ENCODE data around the gene ITGB7. TPM values are rescaled to one million over a fixed set of nuclear protein-coding genes. Genes with fewer than 3 reads are reported as not detected.

ITGB7 gene
- total RNA-seq, 1 donor = 1.1 TPM

DNA sequence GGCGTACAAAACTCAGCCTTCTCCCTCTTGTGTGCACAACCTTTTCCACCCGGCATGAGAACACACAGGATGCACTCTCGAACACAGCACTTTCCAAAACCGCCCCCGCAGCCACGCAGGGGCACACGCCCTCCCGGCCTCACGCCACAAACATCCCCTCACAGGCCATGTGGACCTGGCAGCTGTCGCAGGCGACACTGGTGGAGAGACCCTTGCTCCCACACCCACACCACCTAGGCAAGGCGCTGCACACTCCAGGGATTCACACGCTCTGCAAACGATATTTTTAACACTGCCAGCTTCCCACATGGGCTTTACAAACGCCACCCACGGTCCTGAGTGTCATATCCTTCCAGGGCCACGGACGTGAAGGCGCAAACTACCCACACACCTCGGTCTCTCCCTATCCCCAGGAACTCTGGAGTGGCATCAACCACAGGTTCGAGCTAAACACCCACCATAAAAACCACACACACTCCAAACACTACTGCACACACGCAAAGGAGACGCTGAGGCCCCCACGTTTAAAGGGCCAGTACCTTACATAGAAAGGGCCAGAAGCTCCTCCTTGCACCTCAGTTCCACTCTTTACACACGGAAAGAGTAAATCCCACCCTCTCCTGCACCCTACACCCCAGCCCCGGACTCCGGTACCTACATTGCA lies 12.4 kb upstream of the ITGB7 start:
- Histone ChIP-seq H3K4me2 (ENCODE audit: insufficient read depth, low read length) (peak overlapping the region; percentile 99), H3K4me1 (ENCODE audit: insufficient read depth, low read length) (peaks cover 60% of the 10 kb centered on the region), H3K4me3 (ENCODE audit: insufficient read depth, low read length) (peak overlapping the region; percentile 89), H3K27ac (ENCODE audit: low read depth, low read length) (peak overlapping the region; percentile 93), H3K79me2 (ENCODE audit: insufficient read depth, low read length) (peaks cover 52% of the 10 kb centered on the region), H3K27me3 (ENCODE audit: insufficient read depth, low read length) (no peaks in the 10 kb centered on the region), H3K36me3 (ENCODE audit: insufficient read depth, low read length) (peaks cover 10% of the 10 kb centered on the region), H2AFZ (ENCODE audit: low read length) (peak overlapping the region; percentile 60), H4K20me1 (ENCODE audit: insufficient read depth, low read length) (peaks cover 1% of the 10 kb centered on the region), H3K9me3 (ENCODE audit: low read depth, low read length) (no peaks in the 10 kb centered on the region)
- TF ChIP-seq, protein P1, sequence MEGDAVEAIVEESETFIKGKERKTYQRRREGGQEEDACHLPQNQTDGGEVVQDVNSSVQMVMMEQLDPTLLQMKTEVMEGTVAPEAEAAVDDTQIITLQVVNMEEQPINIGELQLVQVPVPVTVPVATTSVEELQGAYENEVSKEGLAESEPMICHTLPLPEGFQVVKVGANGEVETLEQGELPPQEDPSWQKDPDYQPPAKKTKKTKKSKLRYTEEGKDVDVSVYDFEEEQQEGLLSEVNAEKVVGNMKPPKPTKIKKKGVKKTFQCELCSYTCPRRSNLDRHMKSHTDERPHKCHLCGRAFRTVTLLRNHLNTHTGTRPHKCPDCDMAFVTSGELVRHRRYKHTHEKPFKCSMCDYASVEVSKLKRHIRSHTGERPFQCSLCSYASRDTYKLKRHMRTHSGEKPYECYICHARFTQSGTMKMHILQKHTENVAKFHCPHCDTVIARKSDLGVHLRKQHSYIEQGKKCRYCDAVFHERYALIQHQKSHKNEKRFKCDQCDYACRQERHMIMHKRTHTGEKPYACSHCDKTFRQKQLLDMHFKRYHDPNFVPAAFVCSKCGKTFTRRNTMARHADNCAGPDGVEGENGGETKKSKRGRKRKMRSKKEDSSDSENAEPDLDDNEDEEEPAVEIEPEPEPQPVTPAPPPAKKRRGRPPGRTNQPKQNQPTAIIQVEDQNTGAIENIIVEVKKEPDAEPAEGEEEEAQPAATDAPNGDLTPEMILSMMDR (IDR thresholded peaks at IDR 0.05; ENCODE audit: extremely low read depth, low read depth, low read length) = no peak
- DNase-seq (ENCODE audit: insufficient read length, low spot score, missing footprints) = peak; percentile 96

DNA sequence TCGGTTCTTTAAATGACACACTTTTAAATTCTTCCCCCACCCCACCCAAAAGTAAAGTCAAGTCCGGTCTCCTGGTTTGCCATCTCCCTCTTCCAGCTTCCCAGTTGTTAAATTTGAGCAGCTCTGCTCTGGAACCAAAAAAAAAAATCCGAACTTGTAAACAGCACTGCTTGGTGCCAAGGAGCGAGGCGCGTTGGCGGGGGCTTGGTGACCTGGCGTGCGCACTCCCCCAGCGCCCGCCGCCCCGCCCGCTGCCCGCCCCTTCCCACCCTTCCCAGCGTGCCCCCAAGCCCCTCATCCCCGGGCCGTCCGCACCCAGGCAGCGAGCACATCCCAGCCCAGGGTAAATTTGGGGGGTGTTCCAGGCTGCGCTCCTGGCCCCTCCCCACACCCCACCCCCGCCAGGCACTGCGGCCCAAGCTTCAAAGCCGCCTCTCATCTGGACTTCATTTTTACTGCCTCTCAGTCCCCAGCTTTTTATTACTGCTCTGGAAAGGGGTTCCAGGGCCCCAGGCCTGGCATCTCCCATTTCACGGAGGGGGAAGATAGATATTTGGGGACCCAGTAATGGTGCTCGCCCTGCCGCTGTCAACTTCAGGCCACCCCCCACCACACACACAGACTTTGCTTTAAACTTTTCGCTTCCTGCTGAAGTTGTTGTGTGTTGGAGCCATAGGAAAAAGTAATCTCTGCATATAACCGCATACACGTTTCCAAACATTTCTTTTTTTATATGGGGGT lies 11.7 kb upstream of the ITGB7 start:
- TF ChIP-seq, protein P1 (IDR thresholded peaks at IDR 0.05; ENCODE audit: extremely low read depth, low read depth, low read length) = no peak
- Histone ChIP-seq H3K36me3 (ENCODE audit: insufficient read depth, low read length) (peaks cover 17% of the 10 kb centered on the region), H3K79me2 (ENCODE audit: insufficient read depth, low read length) (peaks cover 54% of the 10 kb centered on the region), H3K27ac (ENCODE audit: low read depth, low read length) (peak overlapping the region; percentile 93), H2AFZ (ENCODE audit: low read length) (no peak overlapping the region), H3K27me3 (ENCODE audit: insufficient read depth, low read length) (no peaks in the 10 kb centered on the region), H4K20me1 (ENCODE audit: insufficient read depth, low read length) (peaks cover 5% of the 10 kb centered on the region), H3K9me3 (ENCODE audit: low read depth, low read length) (no peaks in the 10 kb centered on the region), H3K4me3 (ENCODE audit: insufficient read depth, low read length) (peak overlapping the region; percentile 89), H3K4me1 (ENCODE audit: insufficient read depth, low read length) (peaks cover 55% of the 10 kb centered on the region), H3K4me2 (ENCODE audit: insufficient read depth, low read length) (peak overlapping the region; percentile 99)
- DNase-seq (ENCODE audit: insufficient read length, low spot score, missing footprints) = peak; percentile 96

DNA sequence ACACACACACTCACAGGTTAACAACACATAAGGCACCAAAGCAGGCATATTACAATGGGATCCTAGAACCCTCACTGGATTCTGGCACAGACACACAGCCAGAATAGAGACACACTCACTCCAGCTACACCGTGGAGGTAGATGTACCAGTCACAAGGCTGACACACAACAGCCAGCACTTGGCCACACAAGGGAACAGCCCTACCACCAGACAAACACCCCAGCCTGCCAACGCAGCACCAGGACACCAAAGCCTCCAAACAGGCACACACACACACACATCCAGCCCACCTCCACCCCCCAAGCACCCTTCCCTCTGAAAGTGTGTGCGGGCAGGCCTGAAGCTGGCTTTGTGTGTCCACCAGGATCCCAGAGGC lies 10.9 kb upstream of the ITGB7 start:
- peak overlapping the region; percentile 89 for H3K4me3 ChIP-seq (ENCODE audit: insufficient read depth, low read length)
- H3K9me3 ChIP-seq (ENCODE audit: low read depth, low read length) = no peaks in the 10 kb centered on the region
- peaks cover 25% of the 10 kb centered on the region for H3K36me3 ChIP-seq (ENCODE audit: insufficient read depth, low read length)
- H2AFZ ChIP-seq (ENCODE audit: low read length) = peak overlapping the region; percentile 60
- peaks cover 56% of the 10 kb centered on the region for H3K79me2 ChIP-seq (ENCODE audit: insufficient read depth, low read length)
- H3K4me1 ChIP-seq (ENCODE audit: insufficient read depth, low read length) = peaks cover 50% of the 10 kb centered on the region
- H3K4me2 ChIP-seq (ENCODE audit: insufficient read depth, low read length) = peak overlapping the region; percentile 99
- H3K27ac ChIP-seq (ENCODE audit: low read depth, low read length) = peak overlapping the region; percentile 83
- TF ChIP-seq, protein P1 (IDR thresholded peaks at IDR 0.05; ENCODE audit: extremely low read depth, low read depth, low read length) = no peak
- H3K27me3 ChIP-seq (ENCODE audit: insufficient read depth, low read length) = no peaks in the 10 kb centered on the region
- peak; percentile 94 for DNase-seq (ENCODE audit: insufficient read length, low spot score, missing footprints)
- H4K20me1 ChIP-seq (ENCODE audit: insufficient read depth, low read length) = peaks cover 5% of the 10 kb centered on the region

Data from osteoblast (primary cell).